Large intestine (tissue), 12 donors: ENCODE results near the gene S100A1. TPM values are rescaled to one million over a fixed set of nuclear protein-coding genes. Genes with fewer than 3 reads are reported as not detected.
A peak's percentile ranks its signal among the peaks of the same experiment; 100 is the strongest.
"Not testable (repeated sequence)": the region's sequence is repeated elsewhere in the genome, so short reads cannot be mapped to it uniquely, and the experiment has no call there.

Experiments used
- DNase-seq, 2 donors: peaks; one replicate each; pipeline versions ENCODE4 v3.0.0 to v3.0.0-alpha.2; 2013
- H3K27ac ChIP-seq: one replicate; pipeline ENCODE4 v1.5.1; 2013; ENCODE audit warnings: low read length
- H3K27me3 ChIP-seq: 2 replicates; pipeline ENCODE4 v1.6.1; 2013; ENCODE audit warnings: low read length; ENCODE audit not compliant: control insufficient read depth, insufficient read depth
- H3K36me3 ChIP-seq: 2 replicates; pipeline ENCODE4 v1.6.1; 2013; ENCODE audit warnings: low read length; ENCODE audit not compliant: control insufficient read depth, insufficient read depth
- H3K4me1 ChIP-seq: one replicate; pipeline ENCODE4 v1.6.1; 2013; ENCODE audit warnings: low read length; ENCODE audit not compliant: control insufficient read depth, insufficient read depth
- H3K4me3 ChIP-seq: one replicate; pipeline ENCODE4 v1.5.1; 2013; ENCODE audit warnings: low read length
- H3K9me3 ChIP-seq: one replicate; pipeline ENCODE4 v1.6.1; 2013; ENCODE audit warnings: mild to moderate bottlenecking, low read depth, low read length, moderate library complexity; ENCODE audit not compliant: control insufficient read depth
- WGBS: methylation state at CpG from one replicate; pipeline ENCODE4 v1.1.5; 2013; ENCODE audit warnings: low lambda C conversion rate; ENCODE audit not compliant: insufficient coverage; 5-methylcytosine and 5-hydroxymethylcytosine counted together
- long read RNA-seq, 11 donors: transcript quantifications; one replicate each; lab custom pipeline, GENCODE V29; 2026
- polyA plus RNA-seq: library from polyadenylated mRNA; unstranded; fragments of 120-200 nt; gene quantifications from one replicate; pipeline ENCODE4 v1.2.1, GENCODE V29; 2013

The S100A1 gene
- 2.8 TPM for polyA plus RNA-seq
- long read RNA-seq, donor 1: 0 reads
- long read RNA-seq, donor 2: 0 reads
- long read RNA-seq, donor 3: 0 reads
- long read RNA-seq, donor 4: 0 reads
- long read RNA-seq, donor 5, partial matches to known transcripts: 0 of 1 reads
- long read RNA-seq, donor 5, other reads (novel, unspliced or antisense): 0 of 1 reads
- long read RNA-seq, donor 6: 0 reads
- long read RNA-seq, donor 7, partial matches to known transcripts: 1,922 of 2,019 reads
- long read RNA-seq, donor 7, other reads (novel, unspliced or antisense): 95 of 2,019 reads
- long read RNA-seq, donor 8, partial matches to known transcripts: 0 of 1 reads
- long read RNA-seq, donor 8, other reads (novel, unspliced or antisense): 0 of 1 reads
- long read RNA-seq, donor 9, partial matches to known transcripts: 1,815 of 1,886 reads
- long read RNA-seq, donor 9, other reads (novel, unspliced or antisense): 71 of 1,886 reads
- long read RNA-seq, donor 10: 0 reads
- long read RNA-seq, donor 11: 0 reads

GRCh38 chr1:153627715-153628626, at the start of gene S100A1:
TSS of gene S100A1 (plus strand) at chr1:153628434. CDS start at chr1:153630522, 2,088 bp downstream.
- H3K4me1 ChIP-seq: peaks cover 48% of the 10 kb centered on the region
- peaks cover 14% of the 10 kb centered on the region for H3K36me3 ChIP-seq
- no CpG with 5 or more reads among the region's 10 CpGs for WGBS
- no peaks in the 10 kb centered on the region for H3K9me3 ChIP-seq
- DNase-seq: no peak
- H3K27ac ChIP-seq: peak within 1 kb of the TSS; percentile 63
- peak within 1 kb of the TSS; percentile 62 for H3K4me3 ChIP-seq
- no peaks in the 10 kb centered on the region for H3K27me3 ChIP-seq

DNA sequence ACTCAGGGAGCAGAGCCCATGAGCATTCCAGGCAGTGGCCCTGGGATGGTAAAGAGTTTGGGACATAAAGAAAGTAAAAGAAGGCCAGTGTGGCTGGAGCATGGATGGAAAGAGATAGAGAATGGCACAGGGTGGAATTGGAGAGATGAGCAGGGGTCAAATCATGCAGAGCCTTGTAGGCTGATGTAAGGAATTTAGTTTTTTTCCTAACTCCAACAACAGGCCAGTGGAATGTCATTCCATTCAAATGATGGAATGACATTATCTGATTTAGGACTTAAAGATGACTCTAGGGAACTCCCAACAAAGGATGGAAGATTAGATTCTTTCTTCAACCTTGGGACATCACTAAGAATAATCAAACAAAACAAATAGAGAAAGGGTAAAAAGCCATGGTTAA, 49.7 kb upstream of the S100A1 start:
- no peak for DNase-seq
- H3K9me3 ChIP-seq: peaks cover 4% of the 10 kb centered on the region
- peaks cover 2% of the 10 kb centered on the region for H3K4me1 ChIP-seq
- no peak overlapping the region for H3K4me3 ChIP-seq
- no peaks in the 10 kb centered on the region for H3K36me3 ChIP-seq
- no peak overlapping the region for H3K27ac ChIP-seq
- no peaks in the 10 kb centered on the region for H3K27me3 ChIP-seq

DNA sequence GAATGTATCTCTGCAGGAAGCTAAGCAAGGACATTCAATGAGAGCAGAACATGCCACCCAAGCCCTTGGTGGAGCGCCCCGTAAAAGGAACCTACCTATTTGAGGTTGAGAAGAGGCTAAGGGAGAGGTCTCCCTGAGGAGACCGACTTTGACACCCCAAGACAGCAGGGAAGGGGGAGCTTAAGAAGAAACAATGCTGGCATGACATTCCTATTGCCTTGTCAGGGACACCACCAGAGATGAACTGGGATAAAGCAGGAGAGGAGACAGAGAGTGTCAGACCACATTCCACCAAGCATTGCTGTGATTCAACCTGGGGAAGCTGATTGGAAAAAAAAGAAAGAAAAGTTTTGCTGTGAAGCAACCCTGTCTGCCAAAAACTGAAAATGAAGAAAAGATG, 49.3 kb upstream of the S100A1 start:
- no peak overlapping the region for H3K4me3 ChIP-seq
- peaks cover 4% of the 10 kb centered on the region for H3K9me3 ChIP-seq
- DNase-seq: no peak
- no peak overlapping the region for H3K27ac ChIP-seq
- H3K4me1 ChIP-seq: peaks cover 2% of the 10 kb centered on the region
- H3K27me3 ChIP-seq: no peaks in the 10 kb centered on the region
- H3K36me3 ChIP-seq: no peaks in the 10 kb centered on the region
- WGBS: no CpG with 5 or more reads among the region's 3 CpGs

DNA sequence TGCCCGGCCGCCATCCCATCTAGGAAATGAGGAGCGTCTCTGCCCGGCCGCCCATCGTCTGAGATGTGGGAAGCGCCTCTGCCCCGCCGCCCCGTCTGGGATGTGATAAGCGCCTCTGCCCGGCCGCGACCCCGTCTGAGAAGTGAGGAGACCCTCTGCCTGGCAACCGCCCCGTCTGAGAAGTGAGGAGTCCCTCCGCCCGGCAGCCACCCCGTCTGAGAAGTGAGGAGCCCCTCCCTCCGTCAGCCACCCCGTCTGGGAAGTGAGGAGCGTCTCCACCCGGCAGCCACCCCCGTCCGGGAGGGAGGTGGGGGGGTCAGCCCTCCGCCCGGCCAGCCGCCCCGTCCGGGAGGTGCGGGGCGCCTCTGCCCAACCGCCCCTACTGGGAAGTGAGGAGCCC, 45.4 kb upstream of the S100A1 start:
- not testable (repeated sequence) for H3K9me3 ChIP-seq, H3K4me3 ChIP-seq, DNase-seq, H3K4me1 ChIP-seq, H3K27ac ChIP-seq, H3K36me3 ChIP-seq, H3K27me3 ChIP-seq
- no CpG with 5 or more reads among the region's 34 CpGs for WGBS

DNA sequence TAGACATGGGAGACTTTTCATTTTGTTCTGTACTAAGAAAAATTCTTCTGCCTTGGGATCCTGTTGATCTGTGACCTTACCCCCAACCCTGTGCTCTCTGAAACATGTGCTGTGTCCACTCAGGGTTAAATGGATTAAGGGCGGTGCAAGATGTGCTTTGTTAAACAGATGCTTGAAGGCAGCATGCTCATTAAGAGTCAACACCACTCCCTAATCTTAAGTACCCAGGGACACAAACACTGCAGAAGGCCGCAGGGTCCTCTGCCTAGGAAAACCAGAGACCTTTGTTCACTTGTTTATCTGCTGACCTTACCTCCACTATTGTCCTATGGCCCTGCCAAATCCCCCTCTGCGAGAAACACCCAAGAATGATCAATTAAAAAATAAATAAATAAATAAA, 44.7 kb upstream of the S100A1 start:
- not testable (repeated sequence) for H3K4me1 ChIP-seq, H3K9me3 ChIP-seq, H3K36me3 ChIP-seq, H3K4me3 ChIP-seq, H3K27ac ChIP-seq, DNase-seq, H3K27me3 ChIP-seq
- no CpG with 5 or more reads among the region's 3 CpGs for WGBS

- 67% methylated on average over 2 of the region's 2 CpGs for WGBS
- H3K9me3 ChIP-seq: no peaks in the 10 kb centered on the region
Measured at GRCh38 chr1:153583976-153584375, 44.3 kb upstream of the S100A1 start.

DNA sequence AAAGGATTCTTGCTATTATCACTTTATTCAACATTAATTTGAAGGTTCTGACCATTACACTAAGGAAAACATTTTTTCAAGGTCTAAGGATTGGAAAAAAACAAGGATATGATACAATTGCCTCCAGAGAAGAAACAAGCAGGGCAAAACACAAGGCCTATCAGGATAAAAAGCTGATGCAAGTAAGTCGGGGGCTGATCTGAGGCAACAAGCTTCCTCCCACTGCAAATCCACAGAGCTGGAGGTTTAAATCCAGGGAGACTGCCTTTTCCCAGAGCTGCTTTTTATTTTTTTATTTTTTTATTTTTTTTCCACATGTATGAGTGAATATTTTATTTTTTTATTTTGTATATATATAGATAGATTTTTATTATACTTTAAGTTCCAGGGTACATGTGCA, 43.2 kb upstream of the S100A1 start:
- Histone ChIP-seq H3K4me3 (no peak overlapping the region), H3K27me3 (no peaks in the 10 kb centered on the region), H3K9me3 (no peaks in the 10 kb centered on the region), H3K36me3 (no peaks in the 10 kb centered on the region), H3K4me1 (no peaks in the 10 kb centered on the region), H3K27ac (no peak overlapping the region)
- no CpG with 5 or more reads among the region's 1 CpG for WGBS
- DNase-seq: no peak

More at GRCh38 chr1:153583976-153584375, 44.3 kb upstream of the S100A1 start:
- Histone ChIP-seq H3K27ac (no peak overlapping the region), H3K27me3 (no peaks in the 10 kb centered on the region), H3K36me3 (no peaks in the 10 kb centered on the region), H3K4me1 (no peaks in the 10 kb centered on the region), H3K4me3 (no peak overlapping the region)
- no peak for DNase-seq

DNA sequence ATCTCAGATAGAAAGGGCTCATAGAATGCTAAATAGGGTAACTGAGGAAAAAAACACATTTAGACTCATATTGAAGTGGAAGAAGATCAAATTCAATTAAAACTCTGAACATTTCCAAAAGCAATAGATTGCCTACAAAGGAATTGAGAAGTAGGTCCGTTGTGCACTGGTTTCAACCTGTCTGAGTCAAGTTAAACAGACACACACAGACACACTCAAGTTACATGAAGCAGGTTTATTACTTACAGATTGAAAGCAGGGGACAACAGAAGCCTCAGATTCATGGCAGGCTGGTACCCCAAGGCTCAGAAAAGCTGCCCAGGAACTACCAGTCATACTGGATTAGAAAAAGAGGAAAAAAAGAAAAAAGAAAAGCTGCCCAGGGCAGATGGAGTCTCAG, 41.9 kb upstream of the S100A1 start:
- Histone ChIP-seq H3K4me1 (no peaks in the 10 kb centered on the region), H3K27ac (no peak overlapping the region), H3K4me3 (no peak overlapping the region), H3K27me3 (no peaks in the 10 kb centered on the region), H3K36me3 (no peaks in the 10 kb centered on the region), H3K9me3 (no peaks in the 10 kb centered on the region)
- no CpG with 5 or more reads among the region's 1 CpG for WGBS
- DNase-seq: no peak

DNA sequence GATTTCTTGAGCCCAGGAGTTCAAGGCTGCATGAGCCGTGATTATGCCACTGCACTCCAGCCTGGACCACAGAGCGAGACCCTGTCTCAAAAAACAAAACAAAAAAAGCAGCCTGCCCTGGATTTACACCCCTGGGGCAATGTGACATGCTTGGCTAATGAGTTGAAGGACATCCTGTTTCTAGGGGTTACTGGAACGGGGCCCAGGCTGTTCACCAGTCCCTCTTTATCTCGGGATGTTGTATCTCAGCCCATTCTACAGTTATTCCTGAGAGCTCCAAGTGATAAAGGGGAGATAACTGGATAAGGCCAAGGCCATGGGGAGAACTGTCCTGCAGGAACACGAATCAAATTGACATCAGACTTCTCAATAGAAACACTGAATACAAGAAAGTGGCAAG, 40.9 kb upstream of the S100A1 start:
- H3K4me3 ChIP-seq: no peak overlapping the region
- no peaks in the 10 kb centered on the region for H3K36me3 ChIP-seq
- H3K27ac ChIP-seq: no peak overlapping the region
- no CpG with 5 or more reads among the region's 5 CpGs for WGBS
- DNase-seq: no peak
- H3K4me1 ChIP-seq: no peaks in the 10 kb centered on the region
- H3K9me3 ChIP-seq: no peaks in the 10 kb centered on the region
- H3K27me3 ChIP-seq: no peaks in the 10 kb centered on the region

DNA sequence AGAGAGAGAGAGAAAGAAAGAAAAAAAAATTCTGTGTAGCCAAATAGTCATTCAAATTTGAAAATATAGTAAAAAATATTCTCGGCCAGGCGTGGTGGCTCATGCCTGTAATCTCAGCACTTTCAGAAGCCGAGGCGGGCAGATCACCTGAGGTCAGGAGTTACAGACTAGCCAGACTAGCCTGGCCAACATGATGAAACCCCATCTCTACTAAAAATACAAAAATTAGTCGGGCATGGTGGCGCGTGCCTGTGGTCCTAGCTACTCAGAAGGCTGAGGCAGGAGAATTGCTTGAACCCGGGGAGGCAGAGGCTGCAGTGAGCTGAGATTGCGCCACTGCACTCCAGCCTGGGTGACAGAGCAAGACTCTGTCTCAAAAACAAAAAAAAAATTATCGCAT, 40.2 kb upstream of the S100A1 start:
- H3K9me3 ChIP-seq, H3K4me1 ChIP-seq, H3K36me3 ChIP-seq, H3K4me3 ChIP-seq, DNase-seq, H3K27me3 ChIP-seq, H3K27ac ChIP-seq: not testable (repeated sequence)
- 60% methylated on average over 1 of the region's 10 CpGs for WGBS
